A673 (cell line): Measurements from ENCODE around the gene FRRS1L. TPM values are rescaled to one million over a fixed set of nuclear protein-coding genes. Genes with fewer than 3 reads are reported as not detected.

Experiments used
- BruUV-seq: library from RNA; stranded (reverse); fragments of 400-500 nt; replicated peaks from 2 replicates; lab custom pipeline; 2021; lab: Mats Ljungman, UMichigan
- CTCF ChIA-PET: fragments of 300-600 bp; sonication (Branson Sonifier 250); formaldehyde crosslinking; loops from one replicate; lab custom pipeline; 2022; ENCODE audit warnings: antibody characterized with exemption; lab: Charles Lee
- POLR2A ChIA-PET: fragments of 300-600 bp; sonication (Branson Sonifier 250); formaldehyde crosslinking; loops from one replicate; lab custom pipeline; 2022; ENCODE audit warnings: antibody characterized with exemption; ENCODE audit not compliant: low non-redundant PET; lab: Charles Lee
- DNase-seq: peaks from one replicate; pipeline ENCODE4 v3.0.0-alpha.2; 2015; ENCODE audit warnings: low spot score
- H3K27ac ChIP-seq: fragments of 200-600 bp; sonication (generic); 2 replicates; pipeline ENCODE4 v1.5.1; 2016; ENCODE audit warnings: mixed run types, low read depth, mild to moderate bottlenecking, mixed read lengths, antibody characterized with exemption, low read length; ENCODE audit not compliant: poor library complexity, severe bottlenecking
- H3K27me3 ChIP-seq: fragments of 200-600 bp; sonication (generic); replicated peaks from 2 replicates; pipeline ENCODE4 v1.6.1; 2017; ENCODE audit warnings: mixed run types, low read depth, mild to moderate bottlenecking, mixed read lengths, antibody characterized with exemption, low read length; ENCODE audit not compliant: insufficient read depth, poor library complexity
- H3K36me3 ChIP-seq: fragments of 200-600 bp; sonication (generic); 2 replicates; pipeline ENCODE4 v1.6.1; 2016; ENCODE audit warnings: mixed run types, mild to moderate bottlenecking, mixed read lengths, antibody characterized with exemption, low read length; ENCODE audit not compliant: insufficient read depth, poor library complexity, severe bottlenecking
- H3K4me1 ChIP-seq: fragments of 200-600 bp; sonication (generic); 2 replicates; pipeline ENCODE4 v1.6.1; 2017; ENCODE audit warnings: mixed run types, mild to moderate bottlenecking, mixed read lengths, antibody characterized with exemption, low read length; ENCODE audit not compliant: insufficient read depth, poor library complexity, severe bottlenecking
- H3K4me3 ChIP-seq: fragments of 200-600 bp; sonication (generic); 2 replicates; pipeline ENCODE4 v1.5.1; 2016; ENCODE audit warnings: low read depth, mixed run types, mild to moderate bottlenecking, mixed read lengths, low read length; ENCODE audit not compliant: poor library complexity, severe bottlenecking
- H3K9me3 ChIP-seq: fragments of 200-600 bp; sonication (generic); 2 replicates; pipeline ENCODE4 v1.6.1; 2016; ENCODE audit warnings: mixed run types, low read depth, mild to moderate bottlenecking, mixed read lengths, antibody characterized with exemption, low read length; ENCODE audit not compliant: poor library complexity, severe bottlenecking
- CTCF ChIP-seq: fragments of 300-800, 200-600 bp; sonication (generic); conservative IDR thresholded peaks from 2 replicates; pipeline ENCODE4 v1.5.1; 2017; ENCODE audit warnings: low read depth, mild to moderate bottlenecking, antibody characterized with exemption, low read length, moderate library complexity, mixed read lengths
- EZH2 ChIP-seq: fragments of 200-600 bp; sonication (generic); IDR thresholded peaks from 2 replicates; pipeline ENCODE4 v1.6.1; 2017; ENCODE audit warnings: borderline replicate concordance, low read depth, mild to moderate bottlenecking, mixed read lengths, antibody characterized with exemption, low read length; ENCODE audit not compliant: poor library complexity, severe bottlenecking
- intact Hi-C: fragments of 100-400 bp; cut with micrococcal nuclease; formaldehyde crosslinking; loops from one replicate; pipeline ENCODE4 v1.10.0; 2022; ENCODE audit not compliant: unreplicated experiment
- total RNA-seq: library from RNA; stranded (reverse); gene quantifications from 2 replicates; pipeline ENCODE4 v1.2.3, GENCODE V29; 2021

The FRRS1L gene
- total RNA-seq, 1 experiment from 2014 or later: 0.41 TPM

- H3K27me3 ChIP-seq: no peaks in the 10 kb centered on the region
- peak; percentile 51 for DNase-seq
- no peaks in the 10 kb centered on the region for H3K36me3 ChIP-seq
- no peak overlapping the region for H3K27ac ChIP-seq
- BruUV-seq: no TSS peak
- H3K4me1 ChIP-seq: no peaks in the 10 kb centered on the region
- intact Hi-C loops: no loop called here
- ChIA-PET POLR2A (no interaction called here), CTCF (no interaction called here)
- no peaks in the 10 kb centered on the region for H3K9me3 ChIP-seq
- no peak overlapping the region for H3K4me3 ChIP-seq
- TF ChIP-seq EZH2 (no peak), CTCF (peak; percentile 28; the same call in 1 of the 2 replicates)
These were observed 23.0 kb downstream of the FRRS1L start for GRCh38 chr9:109143881-109144562.

DNA sequence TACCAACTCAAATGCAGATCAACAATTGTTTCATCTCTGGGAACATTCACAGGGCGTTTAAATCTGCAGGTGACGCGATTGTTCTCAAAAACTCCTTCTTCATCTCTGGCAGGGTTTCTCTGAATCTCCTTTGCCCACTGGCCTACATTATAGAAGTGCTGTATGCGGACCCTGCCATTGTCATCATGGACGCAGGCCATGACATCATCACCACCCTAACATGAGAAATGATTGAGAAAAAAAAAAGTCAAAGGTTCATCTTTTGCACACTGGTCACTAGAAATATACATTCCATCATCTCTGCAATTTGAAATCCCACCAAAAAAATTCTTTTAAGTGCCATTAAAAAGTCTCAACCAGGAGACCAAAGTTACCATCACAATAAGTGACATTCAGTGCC lies 25.7 kb downstream of the FRRS1L start:
- no peak for DNase-seq
- TF ChIP-seq EZH2 (no peak), CTCF (no peak)
- H3K36me3 ChIP-seq: no peaks in the 10 kb centered on the region
- peaks cover 5% of the 10 kb centered on the region for H3K27me3 ChIP-seq
- intact Hi-C loops: no loop called here
- POLR2A ChIA-PET: no interaction called here
- no peak overlapping the region for H3K4me3 ChIP-seq
- CTCF ChIA-PET: no interaction called here
- H3K4me1 ChIP-seq: no peaks in the 10 kb centered on the region
- H3K9me3 ChIP-seq: no peaks in the 10 kb centered on the region
- no TSS peak for BruUV-seq
- H3K27ac ChIP-seq: no peak overlapping the region

- BruUV-seq: no TSS peak
- ChIA-PET CTCF (no interaction called here), POLR2A (no interaction called here)
- intact Hi-C loops: no loop called here
- no peaks in the 10 kb centered on the region for H3K9me3 ChIP-seq
- no peaks in the 10 kb centered on the region for H3K36me3 ChIP-seq
- H3K4me3 ChIP-seq: no peak overlapping the region
- no peaks in the 10 kb centered on the region for H3K4me1 ChIP-seq
- no peak for DNase-seq
- H3K27ac ChIP-seq: no peak overlapping the region
- TF ChIP-seq EZH2: no peak
- TF ChIP-seq CTCF: no peak
- peaks cover 5% of the 10 kb centered on the region for H3K27me3 ChIP-seq
These were observed 27.2 kb downstream of the FRRS1L start for GRCh38 chr9:109139851-109140250.
